Tibial nerve (tissue), 4 donors: ENCODE data around the gene PRSS50.

ENCODE experiments used
- EP300 ChIP-seq, 2 donors: sonication (generic); formaldehyde crosslinking; IDR thresholded peaks; one replicate each; pipeline ENCODE4 v1.6.1; 2017; ENCODE audit warnings: antibody characterized with exemption in 2 of 2, mild to moderate bottlenecking in 1 of 2
- TF ChIP-seq, protein P1 (sequence below), 5 experiments: fragments of 200-600 bp in 3 of 5; fragments of 450-650 bp in 2 of 5; sonication (generic) in 3 of 5; IDR thresholded peaks; one replicate each; pipeline ENCODE4 v1.5.1; 2016 to 2019; ENCODE audit warnings: antibody characterized with exemption in 5 of 5, mild to moderate bottlenecking in 3 of 5, moderate library complexity in 2 of 5

- TF ChIP-seq, protein P1, sequence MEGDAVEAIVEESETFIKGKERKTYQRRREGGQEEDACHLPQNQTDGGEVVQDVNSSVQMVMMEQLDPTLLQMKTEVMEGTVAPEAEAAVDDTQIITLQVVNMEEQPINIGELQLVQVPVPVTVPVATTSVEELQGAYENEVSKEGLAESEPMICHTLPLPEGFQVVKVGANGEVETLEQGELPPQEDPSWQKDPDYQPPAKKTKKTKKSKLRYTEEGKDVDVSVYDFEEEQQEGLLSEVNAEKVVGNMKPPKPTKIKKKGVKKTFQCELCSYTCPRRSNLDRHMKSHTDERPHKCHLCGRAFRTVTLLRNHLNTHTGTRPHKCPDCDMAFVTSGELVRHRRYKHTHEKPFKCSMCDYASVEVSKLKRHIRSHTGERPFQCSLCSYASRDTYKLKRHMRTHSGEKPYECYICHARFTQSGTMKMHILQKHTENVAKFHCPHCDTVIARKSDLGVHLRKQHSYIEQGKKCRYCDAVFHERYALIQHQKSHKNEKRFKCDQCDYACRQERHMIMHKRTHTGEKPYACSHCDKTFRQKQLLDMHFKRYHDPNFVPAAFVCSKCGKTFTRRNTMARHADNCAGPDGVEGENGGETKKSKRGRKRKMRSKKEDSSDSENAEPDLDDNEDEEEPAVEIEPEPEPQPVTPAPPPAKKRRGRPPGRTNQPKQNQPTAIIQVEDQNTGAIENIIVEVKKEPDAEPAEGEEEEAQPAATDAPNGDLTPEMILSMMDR (IDR thresholded peaks at IDR 0.05) = no peak
- TF ChIP-seq EP300 (IDR thresholded peaks at IDR 0.05) = no peak
Observed at GRCh38 chr3:46679681-46680080, 38.0 kb downstream of the PRSS50 start.
